HT-29 (cell line): Measurements from ENCODE around the gene OR4A16. TPM values are rescaled to one million over a fixed set of nuclear protein-coding genes. Genes with fewer than 3 reads are reported as not detected.

Experiments
- DNase-seq: peaks from one replicate; pipeline ENCODE4 v3.0.0-alpha.2; 2015; ENCODE audit warnings: low spot score
- total RNA-seq: library from RNA; depleted of rRNA; stranded (reverse); fragments of >200 nt; shearing (Covaris generic); gene quantifications from 2 replicates; pipeline ENCODE4 v1.2.3, GENCODE V29; 2014; rRNA removed

The OR4A16 gene, protein sequence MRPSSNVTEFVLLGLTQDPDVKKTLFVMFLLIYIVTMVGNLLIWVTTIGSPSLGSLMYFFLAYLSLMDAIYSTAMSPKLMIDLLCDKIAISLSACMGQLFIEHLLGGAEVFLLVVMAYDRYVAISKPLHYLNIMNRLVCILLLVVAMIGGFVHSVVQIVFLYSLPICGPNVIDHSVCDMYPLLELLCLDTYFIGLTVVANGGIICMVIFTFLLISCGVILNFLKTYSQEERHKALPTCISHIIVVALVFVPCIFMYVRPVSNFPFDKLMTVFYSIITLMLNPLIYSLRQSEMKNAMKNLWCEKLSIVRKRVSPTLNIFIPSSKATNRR
- total RNA-seq: not detected in 2 replicates

DNA sequence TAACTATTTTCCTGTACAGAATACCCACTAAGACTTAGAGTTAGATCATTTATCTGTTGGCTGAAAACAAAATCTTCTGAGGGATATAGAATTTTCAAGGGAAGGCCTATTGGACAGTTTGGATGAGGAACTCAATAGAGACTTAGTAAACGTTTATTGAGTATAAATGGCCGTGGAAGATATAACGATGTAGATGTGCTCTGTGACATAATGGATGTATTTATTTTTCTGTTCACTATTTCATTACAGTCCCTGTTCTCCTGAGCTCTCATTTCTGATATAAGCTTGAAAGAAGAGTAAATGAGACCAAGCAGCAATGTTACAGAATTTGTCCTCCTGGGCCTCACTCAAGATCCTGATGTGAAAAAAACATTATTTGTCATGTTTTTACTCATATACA, at the start of gene OR4A16:
Gene OR4A16 (plus strand): TSS at position 301 of the 400 bp plus-strand sequence. CDS start 0 bp downstream, at position 301.
- DNase-seq: no peak

DNA sequence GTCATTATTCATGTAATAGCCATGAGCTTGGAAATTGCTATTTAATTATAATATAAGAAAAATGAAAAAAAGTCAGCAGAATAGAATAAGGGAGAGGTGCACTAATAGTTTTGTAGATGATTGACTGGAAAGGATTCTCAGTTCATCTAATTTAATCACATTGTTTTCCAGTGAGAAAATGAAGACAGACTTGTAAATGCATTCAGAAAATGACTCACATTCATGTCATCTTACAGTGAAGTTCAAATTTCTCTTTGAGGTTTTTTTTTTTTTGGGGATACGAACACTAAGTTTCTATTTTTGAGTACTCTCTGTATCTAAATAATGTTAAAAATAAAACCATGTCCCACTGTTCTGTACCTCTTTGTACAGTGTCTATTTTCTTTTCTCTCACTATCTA, 18.5 kb upstream of the OR4A16 start:
- DNase-seq: no peak

DNA sequence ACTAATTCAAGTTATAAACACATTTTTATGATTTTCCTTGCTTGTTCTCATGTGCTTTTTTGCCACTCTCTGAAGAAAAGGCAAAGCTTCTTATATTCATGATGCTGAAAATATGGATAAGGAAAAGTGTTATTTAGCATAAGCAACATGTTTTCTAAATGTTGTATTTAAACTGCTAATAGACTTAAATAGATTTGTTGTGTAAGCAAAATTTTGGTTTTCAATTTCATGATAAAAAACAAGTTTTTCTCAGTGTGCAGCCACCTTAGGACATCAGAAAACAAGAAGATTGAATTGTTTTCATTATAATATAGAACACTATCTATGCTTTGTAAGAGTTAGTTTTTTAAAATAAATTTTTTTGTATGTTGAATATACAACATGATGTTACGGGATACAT, 2.3 kb downstream of the OR4A16 start:
- no peak for DNase-seq

DNA sequence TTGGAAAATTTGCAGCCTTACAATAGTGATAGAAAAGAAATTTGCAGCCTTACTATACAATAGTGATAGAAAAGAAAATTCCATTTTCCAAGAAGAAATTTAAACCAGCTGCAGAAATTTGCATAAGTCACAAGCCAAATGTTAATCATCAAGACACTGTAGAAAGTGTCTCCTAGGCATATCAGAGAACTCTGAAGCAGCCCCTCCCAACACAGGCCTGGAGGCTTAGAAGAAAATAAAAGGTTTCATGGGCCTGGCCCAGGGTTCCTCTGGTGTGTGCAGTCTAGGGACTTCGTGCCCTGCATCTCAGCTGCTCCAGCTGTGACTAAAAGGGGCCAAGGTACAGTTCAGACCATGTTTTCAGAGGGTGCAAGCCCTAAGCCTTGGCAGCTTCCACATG, 6.0 kb downstream of the OR4A16 start:
- DNase-seq: no peak

DNA sequence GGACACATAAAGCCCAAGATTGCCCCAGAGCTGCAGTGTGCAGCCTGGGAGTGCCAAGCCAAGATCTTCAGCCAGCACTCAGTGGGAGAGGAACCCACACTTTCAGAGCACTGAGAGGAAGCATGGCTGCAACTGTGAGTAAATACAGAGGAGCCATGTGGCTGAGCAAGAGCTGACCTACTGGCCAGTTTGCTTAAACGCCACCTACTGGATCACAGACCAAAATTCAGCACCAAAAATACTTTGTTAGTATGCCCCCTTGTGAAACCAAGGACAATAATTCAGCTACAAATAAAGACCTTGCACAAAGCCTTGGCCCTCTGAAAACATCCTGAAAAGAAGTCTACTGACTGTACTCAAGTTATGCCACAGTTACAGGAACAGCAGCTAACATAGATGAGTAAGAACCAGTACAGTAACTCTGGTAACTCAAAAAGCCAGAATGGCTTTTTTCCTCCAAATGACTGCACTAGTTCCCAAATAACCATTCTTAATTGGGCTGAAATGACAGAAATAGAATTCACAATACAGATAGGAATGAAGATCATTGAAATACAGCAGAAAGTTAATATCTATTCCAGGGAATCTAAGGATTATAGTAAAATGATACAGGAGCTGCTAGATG, 14.7 kb downstream of the OR4A16 start:
- DNase-seq: peak; percentile 26

DNA sequence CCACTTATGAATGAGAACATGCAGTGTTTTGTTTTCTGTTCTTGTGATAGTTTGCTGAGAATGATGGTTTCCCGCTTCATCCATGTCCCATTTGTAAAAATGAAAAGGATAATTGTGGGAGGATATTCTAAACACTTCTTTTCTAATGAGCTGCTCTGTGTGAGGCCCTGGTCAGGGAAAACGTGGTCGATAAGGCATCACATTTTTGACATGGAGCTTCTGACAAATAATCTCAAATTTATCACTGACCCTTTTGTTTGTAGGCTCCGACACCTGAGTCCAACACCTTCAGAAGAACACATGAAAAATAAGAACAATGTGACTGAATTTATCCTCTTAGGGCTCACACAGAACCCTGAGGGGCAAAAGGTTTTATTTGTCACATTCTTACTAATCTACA, 24.7 kb downstream of the OR4A16 start, which contains the start of gene OR4A15:
Gene OR4A15 (plus strand): TSS at position 301 of the 400 bp plus-strand sequence. CDS start 0 bp downstream, at position 301.
- no peak for DNase-seq

Other genes with a start within 250 kb of the OR4A16 start
- not detected in 2 replicates for gene TRIM48, start 81.0 kb upstream of the OR4A16 start, total RNA-seq
- gene OR4A15, start 24.8 kb downstream of the OR4A16 start, total RNA-seq: not detected in 2 replicates
- gene OR4C15, start 211.3 kb downstream of the OR4A16 start, total RNA-seq: not detected in 2 replicates
- gene OR4C16, start 228.9 kb downstream of the OR4A16 start, total RNA-seq: not detected in 2 replicates